PC-3 (cell line): ENCODE results near the gene MRPS11. TPM values are rescaled to one million over a fixed set of nuclear protein-coding genes. Genes with fewer than 3 reads are reported as not detected.
A peak's percentile ranks its signal among the peaks of the same experiment; 100 is the strongest.

ENCODE experiments used
- ATAC-seq: fragments of 200-7000 bp; cut with Tn5 transposase; 2 replicates; pipeline ENCODE4 v1.9.1; 2020; ENCODE audit warnings: mild to moderate bottlenecking, moderate library complexity
- Bru-seq: library from RNA; stranded (reverse); fragments of 400-500 nt; gene quantifications from one replicate; lab custom pipeline; 2021; lab: Mats Ljungman, UMichigan
- BruChase-seq, 2 experiments: library from RNA; stranded (reverse); fragments of 400-500 nt; gene quantifications; one replicate each; lab custom pipeline; 2021; lab: Mats Ljungman, UMichigan
- BruUV-seq: library from RNA; stranded (reverse); fragments of 400-500 nt; replicated peaks from 2 replicates; lab custom pipeline; 2021; lab: Mats Ljungman, UMichigan
- CTCF ChIA-PET: fragments of 300-600 bp; sonication (Branson Sonifier 250); formaldehyde crosslinking; loops from one replicate; lab custom pipeline; 2022; ENCODE audit warnings: antibody characterized with exemption; lab: Charles Lee
- POLR2A ChIA-PET: fragments of 300-600 bp; sonication (Branson Sonifier 250); formaldehyde crosslinking; loops from one replicate; lab custom pipeline; 2022; ENCODE audit warnings: antibody characterized with exemption; ENCODE audit not compliant: unreplicated experiment; lab: Charles Lee
- DNase-seq: peaks from one replicate; pipeline ENCODE4 v3.0.0-alpha.2; 2015
- H2AFZ ChIP-seq: fragments of 300-600 bp; sonication (generic); 2 replicates; pipeline ENCODE4 v1.6.0; 2016; ENCODE audit warnings: antibody characterized with exemption, low read length
- H3F3A ChIP-seq: fragments of 300-600 bp; sonication (generic); one replicate; pipeline ENCODE4 v1.6.0; 2017; ENCODE audit warnings: antibody characterized with exemption, low read length, control low read depth, mild to moderate bottlenecking; ENCODE audit not compliant: unreplicated experiment
- H3K27ac ChIP-seq: fragments of 300-600 bp; sonication (generic); 2 replicates; pipeline ENCODE4 v1.5.1; 2016; ENCODE audit warnings: mild to moderate bottlenecking, low read length
- H3K27me3 ChIP-seq: fragments of 300-600 bp; sonication (generic); 2 replicates; pipeline ENCODE4 v1.6.1; 2016; ENCODE audit warnings: low read length, mixed read lengths
- H3K36me3 ChIP-seq: fragments of 300-600 bp; sonication (generic); 2 replicates; pipeline ENCODE4 v1.6.1; 2016; ENCODE audit warnings: low read depth, mixed run types, low read length, mixed read lengths
- H3K4me1 ChIP-seq: fragments of 300-600 bp; sonication (generic); 2 replicates; pipeline ENCODE4 v1.5.1; 2016; ENCODE audit warnings: low read length; ENCODE audit not compliant: insufficient read depth
- H3K4me2 ChIP-seq: fragments of 300-600 bp; sonication (generic); 2 replicates; pipeline ENCODE4 v1.6.0; 2016; ENCODE audit warnings: low read length
- H3K4me3 ChIP-seq: fragments of 300-600 bp; sonication (generic); 2 replicates; pipeline ENCODE4 v1.5.1; 2016; ENCODE audit warnings: mild to moderate bottlenecking, low read length, mixed read lengths
- H3K79me2 ChIP-seq: fragments of 300-600 bp; sonication (generic); 2 replicates; pipeline ENCODE4 v1.6.1; 2017; ENCODE audit warnings: low read length, mixed read lengths
- H3K9ac ChIP-seq: fragments of 300-600 bp; sonication (generic); 2 replicates; pipeline ENCODE4 v1.6.0; 2016; ENCODE audit warnings: mild to moderate bottlenecking, low read length
- H3K9me2 ChIP-seq: fragments of 300-600 bp; sonication (generic); replicated peaks from 2 replicates; pipeline ENCODE4 v1.6.1; 2016; ENCODE audit warnings: mixed run types, low read length, mixed read lengths
- H3K9me3 ChIP-seq: fragments of 300-600 bp; sonication (generic); 2 replicates; pipeline ENCODE4 v1.6.1; 2016; ENCODE audit warnings: low read length, mixed read lengths
- H4K20me1 ChIP-seq: fragments of 300-600 bp; sonication (generic); 2 replicates; pipeline ENCODE4 v1.6.1; 2016; ENCODE audit warnings: low read length, mixed read lengths
- CTCF ChIP-seq: fragments of 300-600 bp; sonication (generic); conservative IDR thresholded peaks from 2 replicates; pipeline ENCODE4 v1.5.1; 2017; ENCODE audit warnings: antibody characterized with exemption, low read depth, mild to moderate bottlenecking, low read length
- EZH2 ChIP-seq: fragments of 300-600 bp; sonication (generic); IDR thresholded peaks from one replicate; pipeline ENCODE4 v1.6.1; 2017; ENCODE audit warnings: antibody characterized with exemption, mild to moderate bottlenecking, low read length; ENCODE audit not compliant: unreplicated experiment
- EZH2phosphoT487 ChIP-seq: fragments of 300-600 bp; sonication (generic); IDR thresholded peaks from 2 replicates; pipeline ENCODE4 v1.6.1; 2018; ENCODE audit warnings: mild to moderate bottlenecking, antibody characterized with exemption, low read length, borderline replicate concordance
- intact Hi-C: fragments of 100-400 bp; cut with micrococcal nuclease; formaldehyde crosslinking; loops from 2 replicates; pipeline ENCODE4 v1.9.0; 2023
- long read RNA-seq: library from polyadenylated mRNA; unstranded; transcript quantifications from one replicate; pipeline ENCODE4 v2.0.0, GENCODE V29; 2021; ENCODE audit not compliant: unreplicated experiment
- total RNA-seq: library from RNA; depleted of rRNA; stranded (reverse); fragments of >200 nt; gene quantifications from 2 replicates; pipeline ENCODE4 v1.2.3, GENCODE V29; 2014; rRNA removed

Gene MRPS11
- total RNA-seq (76.0 and 92.7 TPM in 2 replicates), Bru-seq, nascent RNA (percentile 70 among the genes with signal in this experiment), BruChase-seq, experiment 1, labeled RNA remaining after a 6-hour chase (percentile 75 among the genes with signal in this experiment), BruChase-seq, experiment 2, labeled RNA remaining after a 2-hour chase (percentile 79 among the genes with signal in this experiment)
- long read RNA-seq, transcript MRPS11-201 (6 exons, 3,644 nt), result major isoform, 17 of 33 reads
- long read RNA-seq, partial matches to known transcripts, result 3 of 33 reads
- long read RNA-seq, other reads (novel, unspliced or antisense), result 11 of 33 reads

- Histone ChIP-seq H3K4me3 (peak within 1 kb of the TSS; percentile 91), H3K27ac (peak within 1 kb of the TSS; percentile 73), H3K79me2 (peaks cover 67% of the 10 kb centered on the region), H3K4me2 (peak within 1 kb of the TSS; percentile 91), H2AFZ (peak within 1 kb of the TSS; percentile 84), H3K9me3 (no peaks in the 10 kb centered on the region), H3K36me3 (peaks cover 24% of the 10 kb centered on the region; the same call in 1 of the 2 replicates), H4K20me1 (no peaks in the 10 kb centered on the region), H3K27me3 (no peaks in the 10 kb centered on the region), H3F3A (no peaks in the 10 kb centered on the region), H3K9me2 (no peaks in the 10 kb centered on the region), H3K4me1 (peaks cover 21% of the 10 kb centered on the region), H3K9ac (peak within 1 kb of the TSS; percentile 91)
- CTCF ChIA-PET, result interaction anchor here (0.6 to 0.8 kb wide), 2 partner anchors 45 to 157 kb away, joined by 3 to 5 read pairs; no protein-coding TSS in a partner anchor
- ATAC-seq, result peak; percentile 86
- no peak for TF ChIP-seq EZH2phosphoT487
- no peak for TF ChIP-seq EZH2
- TF ChIP-seq CTCF, result no peak
- DNase-seq, result peak; percentile 86
- intact Hi-C loops, result loop anchor here (5.0 kb wide), 1 partner anchor 80 kb away; the partner anchor contains the start of gene DET1
- POLR2A ChIA-PET, result no interaction called here
- no TSS peak for BruUV-seq
Measured at GRCh38 chr15:88467073-88467934, at the start of gene MRPS11, which contains the start of gene MRPL46. Gene MRPS11, plus strand, starts transcription at chr15:88467708. Its CDS starts 10 bp downstream, at chr15:88467718. Gene MRPL46, minus strand, starts transcription at chr15:88467388. Its CDS starts 11 bp downstream, at chr15:88467377.

- Histone ChIP-seq H3K4me2 (no peak overlapping the region), H3K79me2 (no peaks in the 10 kb centered on the region), H3F3A (no peaks in the 10 kb centered on the region), H3K27ac (no peak overlapping the region), H3K9me3 (no peaks in the 10 kb centered on the region), H3K4me1 (no peaks in the 10 kb centered on the region), H3K9ac (no peak overlapping the region), H3K4me3 (no peak overlapping the region), H3K27me3 (peaks cover 4% of the 10 kb centered on the region), H4K20me1 (no peaks in the 10 kb centered on the region), H3K9me2 (no peaks in the 10 kb centered on the region), H3K36me3 (no peaks in the 10 kb centered on the region), H2AFZ (no peak overlapping the region)
- ChIA-PET CTCF (no interaction called here), POLR2A (no interaction called here)
- intact Hi-C loops, result no loop called here
- BruUV-seq, result no TSS peak
- DNase-seq, result no peak
- no peak for ATAC-seq
- TF ChIP-seq CTCF, result no peak
- TF ChIP-seq EZH2phosphoT487, result no peak
- TF ChIP-seq EZH2, result no peak
Measured at GRCh38 chr15:88419830-88420229, 47.7 kb upstream of the MRPS11 start.
